Gastroesophageal sphincter (tissue), 4 donors: ENCODE results near the gene BRIP1. TPM values are rescaled to one million over a fixed set of nuclear protein-coding genes. Genes with fewer than 3 reads are reported as not detected.

Experiments
- ATAC-seq: fragments of 150-250 bp; one replicate; pipeline ENCODE4 v1.9.1; 2016; ENCODE audit warnings: mild to moderate bottlenecking, moderate library complexity
- H3K27ac ChIP-seq, 4 donors: fragments of 200-600 bp; sonication (generic) in 3 of 4; 1 replicate in 3 of 4; 2 replicates in 1 of 4; pipeline ENCODE4 v1.5.1; 2016 to 2019
- H3K27me3 ChIP-seq: fragments of 200-600 bp; sonication (generic); one replicate; pipeline ENCODE4 v1.5.1; 2019
- H3K36me3 ChIP-seq, 2 donors: fragments of 200-600 bp; sonication (generic); one replicate each; pipeline ENCODE4 v1.5.1; 2019; ENCODE audit warnings: control low read depth in 1 of 2
- H3K4me1 ChIP-seq, 3 donors: fragments of 200-600 bp; sonication (generic); 1 replicate in 2 of 3; 2 replicates in 1 of 3; pipeline ENCODE4 v1.5.1; 2016 to 2019; ENCODE audit warnings: control low read depth in 2 of 3
- H3K4me3 ChIP-seq, 2 donors: fragments of 200-600 bp; sonication (generic); one replicate each; pipeline ENCODE4 v1.5.1; 2019; ENCODE audit warnings: mild to moderate bottlenecking in 1 of 2, moderate library complexity in 1 of 2
- H3K9me3 ChIP-seq, 3 donors: fragments of 200-600 bp; sonication (generic); one replicate each; pipeline ENCODE4 v1.5.1; 2017 to 2019; ENCODE audit warnings: control low read depth in 2 of 3
- EP300 ChIP-seq: sonication (generic); formaldehyde crosslinking; IDR thresholded peaks from one replicate; pipeline ENCODE4 v1.6.1; 2017; ENCODE audit warnings: antibody characterized with exemption, mild to moderate bottlenecking
- POLR2A ChIP-seq, 2 donors: fragments of 450-650 bp; IDR thresholded peaks; one replicate each; pipeline ENCODE4 v1.6.1; 2017; ENCODE audit warnings: antibody characterized with exemption in 2 of 2, mild to moderate bottlenecking in 2 of 2, moderate library complexity in 1 of 2
- POLR2AphosphoS5 ChIP-seq: sonication (generic); formaldehyde crosslinking; IDR thresholded peaks from one replicate; pipeline ENCODE4 v1.6.1; 2017; ENCODE audit warnings: antibody characterized with exemption
- WGBS, 2 donors: methylation state at CpG; one replicate each; pipeline ENCODE4 v1.1.5; 2018; ENCODE audit warnings: low coverage in 1 of 2; 5-methylcytosine and 5-hydroxymethylcytosine counted together
- total RNA-seq, 4 donors: library from RNA; depleted of rRNA; stranded (reverse); fragments of >200 nt; gene quantifications; one replicate each; pipeline ENCODE4 v1.1.0, GENCODE V29; 2016
- TF ChIP-seq, protein P1 (sequence below), 4 experiments: fragments of 200-600 bp in 2 of 4; fragments of 450-650 bp in 2 of 4; sonication (generic) in 1 of 4; IDR thresholded peaks; one replicate each; pipeline ENCODE4 v1.5.1; 2017 to 2019; ENCODE audit warnings: antibody characterized with exemption in 4 of 4, mild to moderate bottlenecking in 2 of 4, moderate library complexity in 2 of 4

BRIP1 gene
- total RNA-seq, 4 donors from 2014 or later = 0.15 to 1.1 (median 0.29) TPM

DNA sequence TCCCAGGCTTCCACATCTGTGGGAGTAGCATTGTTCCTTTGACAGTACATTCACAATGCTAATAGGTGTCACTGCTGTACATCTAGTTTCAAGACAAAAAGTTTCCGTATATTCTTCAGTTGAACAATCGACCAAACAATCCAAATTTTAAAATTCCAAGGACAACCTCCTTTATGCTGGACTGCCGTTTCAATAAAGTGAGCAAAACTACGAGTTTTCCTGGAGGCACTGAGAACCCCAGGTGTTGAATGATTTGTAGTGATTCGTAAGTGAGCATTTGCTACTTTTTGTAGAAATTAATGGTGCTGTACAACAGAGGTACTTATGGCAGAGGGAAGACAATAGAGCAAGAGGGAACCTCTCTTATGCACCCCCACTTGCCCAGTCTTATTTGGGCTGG is 201.1 kb downstream of the BRIP1 start:
- H3K27ac ChIP-seq = no peak overlapping the region
- H3K36me3 ChIP-seq = no peaks in the 10 kb centered on the region
- no peak for TF ChIP-seq EP300
- ATAC-seq = no peak
- WGBS, 2 donors = 73 to 88% methylated on average over 5 of the region's 5 CpGs
- H3K4me3 ChIP-seq = no peak overlapping the region
- no peaks in the 10 kb centered on the region for H3K4me1 ChIP-seq
- H3K27me3 ChIP-seq = no peaks in the 10 kb centered on the region
- H3K9me3 ChIP-seq = peaks cover 0 to 9% (median 0%) of the 10 kb centered on the region in 3 donors

DNA sequence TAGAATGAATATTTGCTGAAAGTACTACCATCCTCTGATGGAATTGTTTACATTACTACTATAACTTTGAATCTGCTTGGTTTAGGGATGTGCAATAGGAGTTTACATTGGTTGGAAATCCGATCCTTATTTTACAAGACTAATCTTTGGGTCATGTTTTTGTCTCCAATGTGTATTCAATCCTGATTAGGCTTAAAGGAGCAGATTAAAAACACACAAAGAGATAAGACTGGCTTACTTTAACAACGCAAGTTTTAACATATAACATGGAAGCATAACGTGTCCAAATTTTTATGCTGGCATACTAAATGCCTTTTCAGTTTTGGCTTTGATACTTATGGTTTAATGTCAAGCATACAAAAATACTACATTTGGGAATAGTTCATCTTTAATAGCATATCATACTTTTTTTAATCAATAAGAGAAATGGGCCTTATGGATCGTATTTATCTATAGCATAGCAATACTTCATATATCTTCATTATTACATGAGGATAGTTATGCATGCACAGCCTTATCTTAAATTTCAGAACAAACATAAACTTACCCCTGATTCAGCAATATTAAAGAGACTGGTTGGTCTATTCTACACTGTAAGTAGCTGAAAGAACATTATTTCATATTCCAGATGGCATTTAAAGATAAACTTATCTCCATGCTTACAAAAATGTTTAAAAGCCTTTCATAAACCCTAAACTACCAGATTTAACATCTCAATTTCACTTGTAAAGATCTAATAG is 202.4 kb downstream of the BRIP1 start:
- TF ChIP-seq, protein P1, sequence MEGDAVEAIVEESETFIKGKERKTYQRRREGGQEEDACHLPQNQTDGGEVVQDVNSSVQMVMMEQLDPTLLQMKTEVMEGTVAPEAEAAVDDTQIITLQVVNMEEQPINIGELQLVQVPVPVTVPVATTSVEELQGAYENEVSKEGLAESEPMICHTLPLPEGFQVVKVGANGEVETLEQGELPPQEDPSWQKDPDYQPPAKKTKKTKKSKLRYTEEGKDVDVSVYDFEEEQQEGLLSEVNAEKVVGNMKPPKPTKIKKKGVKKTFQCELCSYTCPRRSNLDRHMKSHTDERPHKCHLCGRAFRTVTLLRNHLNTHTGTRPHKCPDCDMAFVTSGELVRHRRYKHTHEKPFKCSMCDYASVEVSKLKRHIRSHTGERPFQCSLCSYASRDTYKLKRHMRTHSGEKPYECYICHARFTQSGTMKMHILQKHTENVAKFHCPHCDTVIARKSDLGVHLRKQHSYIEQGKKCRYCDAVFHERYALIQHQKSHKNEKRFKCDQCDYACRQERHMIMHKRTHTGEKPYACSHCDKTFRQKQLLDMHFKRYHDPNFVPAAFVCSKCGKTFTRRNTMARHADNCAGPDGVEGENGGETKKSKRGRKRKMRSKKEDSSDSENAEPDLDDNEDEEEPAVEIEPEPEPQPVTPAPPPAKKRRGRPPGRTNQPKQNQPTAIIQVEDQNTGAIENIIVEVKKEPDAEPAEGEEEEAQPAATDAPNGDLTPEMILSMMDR (IDR thresholded peaks at IDR 0.05) = no peak
- H3K9me3 ChIP-seq = peaks cover 0 to 9% (median 0%) of the 10 kb centered on the region in 3 donors
- H3K4me3 ChIP-seq = no peak overlapping the region
- WGBS, 2 donors = 46 to 79% methylated on average over 4 of the region's 4 CpGs
- H3K27ac ChIP-seq = no peak overlapping the region
- H3K27me3 ChIP-seq = no peaks in the 10 kb centered on the region
- no peaks in the 10 kb centered on the region for H3K36me3 ChIP-seq
- H3K4me1 ChIP-seq = no peaks in the 10 kb centered on the region
- ATAC-seq = no peak

DNA sequence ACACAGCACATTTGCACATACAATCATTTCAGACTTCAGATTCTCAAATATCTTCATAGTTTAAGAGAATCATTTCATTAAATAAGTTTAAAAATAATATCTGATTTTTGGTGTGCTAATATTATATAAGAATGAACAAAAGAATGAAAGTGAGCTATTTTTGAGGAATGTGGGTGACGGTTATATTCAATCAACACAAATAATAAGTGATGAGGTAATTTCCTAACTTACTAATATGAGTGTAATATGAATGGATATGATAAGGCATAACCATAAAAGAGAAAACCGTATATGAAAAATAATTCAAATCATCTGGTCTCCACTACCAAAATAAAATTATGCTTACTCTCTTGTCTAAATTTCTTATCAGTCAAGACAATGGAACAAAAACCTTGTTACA is 203.9 kb downstream of the BRIP1 start:
- Histone ChIP-seq H3K27me3 (no peaks in the 10 kb centered on the region), H3K27ac (no peak overlapping the region), H3K4me1 (no peaks in the 10 kb centered on the region), H3K36me3 (no peaks in the 10 kb centered on the region), H3K4me3 (no peak overlapping the region), H3K9me3 (peaks cover 0 to 7% (median 0%) of the 10 kb centered on the region in 3 donors)
- WGBS, 2 donors = 52 to 89% methylated on average over 2 of the region's 2 CpGs
- TF ChIP-seq POLR2AphosphoS5 = no peak
- no peak for TF ChIP-seq EP300
- TF ChIP-seq, protein P1 (IDR thresholded peaks at IDR 0.05) = no peak
- ATAC-seq = no peak

DNA sequence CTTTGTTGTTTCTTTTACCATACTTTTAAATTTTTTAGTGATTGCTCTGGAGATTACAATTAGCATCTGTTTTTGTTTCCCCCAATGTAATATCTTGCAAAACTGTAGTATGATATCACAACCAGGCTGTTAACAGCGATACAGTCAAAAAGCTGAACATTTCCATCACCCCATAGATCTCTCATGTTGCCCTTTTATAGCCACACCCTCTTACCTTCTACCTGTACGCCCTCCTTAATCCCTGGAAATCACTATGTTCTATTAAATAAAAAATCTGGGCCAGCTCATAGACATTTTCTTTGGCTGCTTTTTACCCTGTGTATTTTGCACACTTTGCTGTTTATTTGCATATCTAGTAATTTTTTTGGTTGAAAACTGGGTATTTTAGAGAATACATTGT is 205.1 kb downstream of the BRIP1 start:
- Histone ChIP-seq H3K27me3 (no peaks in the 10 kb centered on the region), H3K27ac (no peak overlapping the region), H3K4me1 (no peaks in the 10 kb centered on the region), H3K9me3 (peaks cover 0 to 12% (median 0%) of the 10 kb centered on the region in 3 donors), H3K36me3 (no peaks in the 10 kb centered on the region), H3K4me3 (no peak overlapping the region)
- no peak for ATAC-seq
- 75 to 83% methylated on average over 2 of the region's 2 CpGs for WGBS, 2 donors
- TF ChIP-seq, protein P1 (IDR thresholded peaks at IDR 0.05) = no peak
- no peak for TF ChIP-seq POLR2A (IDR thresholded peaks at IDR 0.05)
- no peak for TF ChIP-seq EP300
- no peak for TF ChIP-seq POLR2AphosphoS5

DNA sequence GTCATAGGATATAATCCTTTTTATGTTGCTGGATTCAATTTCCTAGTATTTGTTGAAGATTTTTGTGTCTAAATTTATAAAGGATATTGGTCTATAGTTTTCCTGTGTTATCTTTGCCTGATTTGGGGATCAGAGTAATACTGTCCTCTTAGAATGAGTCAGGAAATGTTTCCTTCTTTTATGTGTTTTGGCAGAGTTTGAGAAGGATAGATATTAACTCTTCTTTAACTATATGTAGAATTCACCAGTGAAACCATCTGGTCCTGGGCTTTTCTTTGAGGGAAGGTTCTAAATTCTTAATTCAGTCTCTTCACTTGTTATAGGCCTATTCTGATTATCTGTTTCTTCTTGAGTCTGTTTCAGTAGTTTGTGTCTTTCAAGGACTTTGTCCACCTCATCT is 206.0 kb downstream of the BRIP1 start:
- Histone ChIP-seq H3K36me3 (no peaks in the 10 kb centered on the region), H3K27ac (no peak overlapping the region), H3K9me3 (peaks cover 0 to 19% (median 0%) of the 10 kb centered on the region in 3 donors), H3K4me3 (no peak overlapping the region), H3K4me1 (no peaks in the 10 kb centered on the region), H3K27me3 (no peaks in the 10 kb centered on the region)
- no peak for TF ChIP-seq POLR2AphosphoS5
- TF ChIP-seq, protein P1 (IDR thresholded peaks at IDR 0.05) = no peak
- no peak for TF ChIP-seq POLR2A (IDR thresholded peaks at IDR 0.05)
- no peak for TF ChIP-seq EP300
- no peak for ATAC-seq
